Sigmoid colon (tissue), 3 donors: ENCODE results near the gene RTBDN.

ENCODE experiments used
- POLR2A ChIP-seq, 2 donors: fragments of 450-650 bp; IDR thresholded peaks; one replicate each; pipeline ENCODE4 v1.6.1; 2016; ENCODE audit warnings: antibody characterized with exemption in 2 of 2, mild to moderate bottlenecking in 2 of 2, moderate library complexity in 2 of 2
- TF ChIP-seq, protein P1 (sequence below), 4 experiments: fragments of 450-650 bp in 3 of 4; fragments of 200-600 bp in 1 of 4; IDR thresholded peaks; one replicate each; pipeline ENCODE4 v1.5.1; 2016 to 2019; ENCODE audit warnings: antibody characterized with exemption in 4 of 4, mild to moderate bottlenecking in 3 of 4, moderate library complexity in 2 of 4

DNA sequence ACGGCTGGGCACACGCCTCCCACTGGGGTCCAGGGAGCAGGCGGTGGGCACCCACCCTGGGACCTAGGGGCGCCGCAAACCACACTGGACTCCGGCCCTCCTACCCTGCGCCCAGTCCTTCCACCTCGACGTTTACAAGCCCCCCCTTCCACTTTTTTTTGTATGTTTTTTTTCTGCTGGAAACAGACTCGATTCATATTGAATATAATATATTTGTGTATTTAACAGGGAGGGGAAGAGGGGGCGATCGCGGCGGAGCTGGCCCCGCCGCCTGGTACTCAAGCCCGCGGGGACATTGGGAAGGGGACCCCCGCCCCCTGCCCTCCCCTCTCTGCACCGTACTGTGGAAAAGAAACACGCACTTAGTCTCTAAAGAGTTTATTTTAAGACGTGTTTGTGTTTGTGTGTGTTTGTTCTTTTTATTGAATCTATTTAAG is 41.5 kb downstream of the RTBDN start:
- TF ChIP-seq, protein P1, sequence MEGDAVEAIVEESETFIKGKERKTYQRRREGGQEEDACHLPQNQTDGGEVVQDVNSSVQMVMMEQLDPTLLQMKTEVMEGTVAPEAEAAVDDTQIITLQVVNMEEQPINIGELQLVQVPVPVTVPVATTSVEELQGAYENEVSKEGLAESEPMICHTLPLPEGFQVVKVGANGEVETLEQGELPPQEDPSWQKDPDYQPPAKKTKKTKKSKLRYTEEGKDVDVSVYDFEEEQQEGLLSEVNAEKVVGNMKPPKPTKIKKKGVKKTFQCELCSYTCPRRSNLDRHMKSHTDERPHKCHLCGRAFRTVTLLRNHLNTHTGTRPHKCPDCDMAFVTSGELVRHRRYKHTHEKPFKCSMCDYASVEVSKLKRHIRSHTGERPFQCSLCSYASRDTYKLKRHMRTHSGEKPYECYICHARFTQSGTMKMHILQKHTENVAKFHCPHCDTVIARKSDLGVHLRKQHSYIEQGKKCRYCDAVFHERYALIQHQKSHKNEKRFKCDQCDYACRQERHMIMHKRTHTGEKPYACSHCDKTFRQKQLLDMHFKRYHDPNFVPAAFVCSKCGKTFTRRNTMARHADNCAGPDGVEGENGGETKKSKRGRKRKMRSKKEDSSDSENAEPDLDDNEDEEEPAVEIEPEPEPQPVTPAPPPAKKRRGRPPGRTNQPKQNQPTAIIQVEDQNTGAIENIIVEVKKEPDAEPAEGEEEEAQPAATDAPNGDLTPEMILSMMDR (IDR thresholded peaks at IDR 0.05): no peak
- TF ChIP-seq POLR2A (IDR thresholded peaks at IDR 0.05): no peak
